GM18511 (cell line): ENCODE data around the gene DUSP6.

Experiments used
- ATAC-seq: cut with Tn5 transposase; IDR thresholded peaks from one replicate; pipeline ENCODE4 v1.9.1; 2021; ENCODE audit warnings: mild to moderate bottlenecking, moderate library complexity; ENCODE audit not compliant: unreplicated experiment

The DUSP6 gene

GRCh38 chr12:89334548-89335169 is 17.6 kb downstream of the DUSP6 start:
- no peak for ATAC-seq

DNA sequence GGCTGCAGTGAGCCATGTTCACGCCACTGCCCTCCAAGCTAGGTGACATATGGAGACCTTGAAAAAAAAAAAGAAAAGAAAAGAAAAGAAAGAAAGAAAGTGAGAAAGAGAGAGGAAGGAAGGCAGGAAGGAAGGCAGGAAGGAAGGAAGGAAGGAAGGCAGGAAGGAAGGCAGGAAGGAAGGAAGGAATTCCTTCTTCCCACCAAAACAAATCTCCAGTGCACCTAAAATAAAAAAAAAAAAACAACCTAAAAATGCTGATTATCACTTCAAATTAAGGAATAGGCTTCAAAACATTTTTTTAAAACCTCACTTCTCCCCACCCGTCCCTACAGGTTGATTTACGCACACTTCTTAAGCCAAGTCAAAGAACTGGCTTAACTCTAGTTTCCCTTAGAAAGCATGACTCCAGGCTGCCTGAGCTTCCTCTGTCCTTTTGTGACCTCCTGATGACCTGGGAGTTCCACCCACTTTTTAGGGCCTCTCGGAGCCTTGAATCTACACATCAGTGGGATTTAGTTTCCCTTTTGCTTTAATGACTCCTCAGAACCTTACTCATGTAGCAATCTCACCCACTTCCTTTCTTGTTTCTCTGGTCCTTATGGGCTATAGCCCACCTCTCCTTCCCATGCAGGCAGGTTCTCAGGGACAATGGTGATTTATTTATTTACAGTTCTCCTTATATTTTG is 18.6 kb downstream of the DUSP6 start:
- peak; percentile 69 for ATAC-seq

- ATAC-seq: no peak
Measured at GRCh38 chr12:89328151-89329030, 23.9 kb downstream of the DUSP6 start.

DNA sequence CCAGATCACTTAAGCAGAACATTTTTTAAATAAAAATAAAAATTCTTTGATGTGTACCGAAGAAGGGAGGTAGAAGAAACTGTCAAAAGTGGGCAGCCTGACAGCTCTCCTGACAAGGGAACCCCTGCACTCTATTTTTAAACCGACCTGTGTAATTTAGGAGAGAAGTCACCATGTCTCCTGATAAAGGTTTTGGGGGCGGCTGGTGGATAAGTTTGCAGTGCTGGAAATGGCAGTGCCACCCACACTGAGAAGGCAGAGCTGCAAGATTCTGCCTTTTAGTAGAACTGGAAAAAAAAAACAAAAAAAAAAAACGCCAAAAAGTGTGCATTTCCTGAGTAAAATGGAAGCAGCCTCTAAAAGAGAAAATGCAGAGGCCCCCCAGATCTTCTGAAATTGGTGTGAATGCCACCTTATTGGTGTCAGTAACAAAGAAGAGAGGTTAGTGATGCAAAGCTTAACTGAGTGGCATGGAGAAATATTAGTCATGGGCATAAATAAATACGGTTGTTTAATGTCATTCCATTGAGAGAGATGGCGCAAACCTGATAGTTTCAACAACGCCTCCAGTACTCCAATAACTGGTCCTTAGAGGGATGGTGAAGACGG is 24.7 kb downstream of the DUSP6 start:
- no peak for ATAC-seq

DNA sequence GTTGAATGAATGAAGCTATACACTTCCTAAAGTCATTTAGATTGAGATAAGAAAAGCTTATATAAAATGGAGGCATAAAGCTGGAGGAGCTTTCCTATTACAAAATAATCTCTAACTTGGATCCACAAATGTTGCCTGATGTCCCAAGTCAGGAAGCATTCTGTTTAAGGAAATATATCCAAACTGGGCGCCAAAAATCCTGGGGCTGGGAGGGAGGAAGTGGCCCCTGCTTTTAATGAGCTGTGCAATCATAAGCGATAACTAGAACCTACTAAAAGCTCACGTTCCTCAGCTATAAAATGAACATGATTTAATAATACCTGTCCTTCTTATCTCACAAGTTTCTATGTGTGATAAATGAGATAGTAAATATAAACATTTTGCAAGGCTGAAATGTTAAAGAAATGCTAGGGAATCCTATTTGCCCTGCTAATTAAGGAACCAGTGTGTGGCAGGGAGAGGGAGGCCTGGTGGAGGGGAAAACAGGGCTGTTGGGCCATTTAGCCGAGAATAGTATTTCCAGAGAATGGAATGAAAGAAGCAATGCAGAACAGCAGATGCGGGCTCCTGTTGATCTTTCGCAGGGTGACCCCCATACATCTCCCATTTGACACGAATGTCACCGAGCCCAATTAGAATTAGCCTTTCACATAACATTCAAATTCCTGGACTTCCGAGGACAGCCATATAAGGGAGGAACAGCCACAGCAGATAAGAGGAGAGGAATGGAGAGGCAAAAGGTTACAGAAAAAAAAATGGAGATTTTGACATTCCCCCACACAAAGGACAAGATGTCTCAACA is 25.9 kb downstream of the DUSP6 start:
- ATAC-seq: no peak

DNA sequence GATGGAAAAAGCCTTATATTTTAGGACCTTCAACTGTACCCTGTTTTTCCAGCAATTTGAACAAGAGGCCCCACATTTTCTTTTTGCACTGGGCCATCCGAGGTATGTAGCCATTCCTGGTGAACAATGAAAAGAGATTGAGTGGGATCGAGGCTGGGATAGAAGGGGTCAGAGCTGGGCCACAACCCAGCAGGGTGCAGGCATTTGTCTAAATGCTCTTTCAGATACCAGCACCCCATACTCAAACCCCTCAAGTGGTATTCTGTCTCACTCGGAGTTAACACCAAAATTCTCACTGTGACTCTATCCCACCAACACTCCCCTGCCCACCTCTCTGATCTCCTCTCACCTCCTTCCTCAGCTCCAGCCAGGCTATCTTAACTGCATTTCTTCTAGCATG is 26.8 kb downstream of the DUSP6 start:
- ATAC-seq: no peak

GRCh38 chr12:89324437-89324836 is 27.9 kb downstream of the DUSP6 start:
- no peak for ATAC-seq

GRCh38 chr12:89323568-89324218 is 28.6 kb downstream of the DUSP6 start:
- ATAC-seq: no peak

DNA sequence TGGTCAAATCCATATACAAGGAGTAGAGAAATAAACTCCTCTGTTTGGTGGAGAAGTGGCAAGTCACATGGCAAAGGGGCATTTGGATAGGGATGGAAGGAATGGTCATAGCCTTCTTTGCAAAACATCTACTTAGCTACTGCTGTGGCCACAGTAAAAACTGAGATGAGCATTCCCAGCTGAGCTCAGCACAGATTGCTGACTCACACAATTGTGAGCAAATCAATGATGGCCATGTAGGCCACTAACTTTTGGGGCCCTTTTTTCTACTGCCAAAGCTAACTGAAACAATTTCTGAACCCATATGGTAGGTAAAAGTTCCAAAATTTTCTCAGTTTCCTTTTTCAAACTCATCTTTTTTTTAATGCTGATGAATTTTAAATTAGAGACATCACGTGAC is 31.6 kb downstream of the DUSP6 start:
- no peak for ATAC-seq

DNA sequence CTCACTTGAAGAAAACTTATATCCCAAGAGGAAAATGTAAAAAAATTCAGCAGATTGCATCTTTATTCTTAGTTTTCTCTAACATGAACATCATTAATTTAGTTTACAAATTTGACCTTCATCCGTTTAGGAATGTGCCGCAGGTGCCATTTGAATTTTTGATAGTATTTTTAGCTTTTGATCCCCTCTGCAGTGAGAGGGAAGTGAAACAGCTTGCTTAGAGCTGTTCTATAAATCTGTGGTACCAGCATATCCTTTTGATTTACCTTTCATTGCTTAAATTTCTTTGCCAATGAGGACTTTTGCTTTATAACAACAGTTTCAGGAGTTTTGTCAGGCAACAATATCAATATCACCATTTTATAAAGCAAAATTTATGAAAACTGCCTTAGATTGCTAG is 32.7 kb downstream of the DUSP6 start:
- ATAC-seq: no peak

GRCh38 chr12:89319122-89319521 is 33.2 kb downstream of the DUSP6 start:
- no peak for ATAC-seq

DNA sequence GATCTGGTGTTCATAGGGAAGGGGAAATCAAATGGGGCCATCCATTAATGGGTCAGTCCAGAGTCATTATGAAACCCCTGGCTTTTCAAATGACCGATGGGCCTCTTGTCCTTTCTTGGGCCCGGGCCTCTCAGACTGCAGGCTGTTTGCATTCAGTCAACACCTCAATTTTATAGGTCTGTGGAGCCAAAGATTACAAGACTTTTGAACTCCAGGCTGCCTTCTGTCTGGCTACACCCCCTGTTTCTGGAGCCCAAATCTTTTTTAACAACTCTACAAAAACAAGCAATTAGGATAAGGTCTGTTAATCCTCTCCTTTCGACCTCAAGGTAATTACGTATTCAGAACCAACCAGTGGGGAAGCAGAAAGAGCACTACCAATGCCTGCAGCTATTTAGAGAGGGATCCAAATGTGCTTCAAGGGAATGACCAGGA is 35.6 kb downstream of the DUSP6 start:
- no peak for ATAC-seq

DNA sequence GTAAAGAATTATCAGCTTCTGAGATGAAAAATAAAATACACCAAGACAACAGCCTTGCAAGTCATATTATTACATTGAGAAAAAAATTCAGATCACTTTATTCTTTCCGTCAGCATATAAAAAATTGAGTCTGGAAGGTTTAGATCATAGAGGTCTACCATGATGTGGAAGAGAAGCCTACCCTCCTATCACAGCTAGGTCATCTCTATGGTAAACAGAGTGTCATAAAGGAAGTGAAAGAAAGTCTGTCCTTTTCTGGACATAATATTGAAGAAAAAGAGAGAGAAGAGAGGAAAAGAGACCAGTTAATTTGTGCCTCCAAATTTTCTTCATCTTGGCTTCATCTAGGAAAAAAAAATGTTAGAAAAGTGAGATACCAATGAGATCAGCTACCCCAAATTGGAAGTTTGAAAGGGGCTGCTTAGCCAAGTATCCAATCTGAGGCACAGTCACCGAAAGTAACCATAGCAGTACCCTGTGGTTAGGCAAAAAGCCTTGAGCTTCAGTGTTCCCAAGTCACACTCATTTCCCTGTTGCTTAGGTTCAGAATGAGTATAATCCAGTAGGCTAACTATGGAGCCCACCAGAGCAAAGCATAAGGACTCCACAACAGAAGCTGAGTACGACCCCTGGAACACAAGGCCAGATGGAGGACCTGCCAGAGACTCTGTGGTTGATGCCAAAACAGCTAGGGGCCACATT is 38.1 kb downstream of the DUSP6 start:
- ATAC-seq: no peak

DNA sequence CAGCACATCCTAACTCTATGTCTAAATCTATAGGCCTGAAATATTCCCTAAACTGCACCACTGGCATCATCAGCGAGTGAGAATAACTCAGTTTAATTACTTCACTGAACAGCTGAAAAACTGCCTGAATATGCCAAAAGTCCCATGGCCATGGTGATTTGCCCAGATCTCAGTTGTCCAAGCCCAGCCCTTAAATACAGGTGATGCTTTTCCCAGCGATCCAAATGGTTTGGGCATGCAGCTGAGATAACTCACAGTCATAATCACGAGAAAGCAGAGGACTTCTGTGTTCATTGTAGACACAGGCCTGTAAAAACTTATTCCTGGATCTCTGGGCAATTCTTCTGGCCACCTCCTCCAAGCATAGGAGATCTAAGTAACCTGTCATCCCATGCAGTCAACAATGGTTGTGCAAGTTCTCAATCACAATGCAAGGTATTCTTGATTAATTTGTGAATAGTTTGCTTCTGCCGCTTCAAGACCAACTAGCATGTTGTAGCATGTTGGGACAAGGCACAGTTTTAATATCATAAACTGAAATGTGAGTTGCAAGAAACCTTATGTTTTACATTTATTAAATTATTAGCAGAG is 40.5 kb downstream of the DUSP6 start:
- ATAC-seq: no peak

DNA sequence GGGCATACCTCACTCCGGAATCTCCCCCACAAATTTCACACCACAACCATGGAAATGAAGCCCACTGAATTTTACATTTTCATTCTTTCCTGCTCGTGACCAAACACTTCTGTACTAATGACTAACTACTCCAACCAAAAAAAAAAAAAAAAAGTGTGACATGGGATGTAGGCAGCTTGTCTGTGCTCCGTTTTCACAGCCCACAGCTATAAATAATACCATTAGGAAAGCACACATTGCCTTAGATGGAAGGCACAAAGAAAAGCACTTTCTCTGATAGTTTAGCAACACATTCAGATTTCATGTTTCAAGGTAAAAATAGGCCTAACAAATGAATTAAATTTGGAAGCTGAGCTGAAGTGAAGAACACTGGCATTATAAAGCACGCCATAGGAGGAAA is 42.5 kb downstream of the DUSP6 start:
- no peak for ATAC-seq

- no peak for ATAC-seq
Measured at GRCh38 chr12:89309440-89309802, 42.9 kb downstream of the DUSP6 start.

- ATAC-seq: no peak
Measured at GRCh38 chr12:89307474-89308253, 44.6 kb downstream of the DUSP6 start.

- ATAC-seq: no peak
Measured at GRCh38 chr12:89306827-89307473, 45.4 kb downstream of the DUSP6 start.
